MG63 (cell line): ENCODE results near the gene EFTUD2. TPM values are rescaled to one million over a fixed set of nuclear protein-coding genes. Genes with fewer than 3 reads are reported as not detected.

Experiments used
- DNase-seq: peaks from one replicate; pipeline ENCODE4 v3.0.0-alpha.2; 2020
- H3K27me3 ChIP-seq: fragments of 250-450 bp; sonication (Bioruptor Pico); 2 replicates; pipeline ENCODE4 v1.5.1; 2020; ENCODE audit warnings: mild to moderate bottlenecking, moderate library complexity
- H3K36me3 ChIP-seq: fragments of 250-450 bp; sonication (Bioruptor Pico); 2 replicates; pipeline ENCODE4 v1.5.1; 2020; ENCODE audit warnings: mild to moderate bottlenecking, moderate library complexity
- H3K4me3 ChIP-seq: fragments of 250-450 bp; sonication (Bioruptor Pico); 2 replicates; pipeline ENCODE4 v1.5.1; 2020; ENCODE audit warnings: mild to moderate bottlenecking, moderate library complexity
- H3K9me3 ChIP-seq: fragments of 250-450 bp; sonication (Bioruptor Pico); 2 replicates; pipeline ENCODE4 v1.5.1; 2020; ENCODE audit warnings: mild to moderate bottlenecking, moderate library complexity
- total RNA-seq: library from RNA; depleted of rRNA; stranded (reverse); fragments of >200 nt; shearing (Covaris generic); gene quantifications from 2 replicates; pipeline ENCODE4 v1.2.3, GENCODE V29; 2014; ENCODE audit warnings: low replicate concordance

Gene EFTUD2
- total RNA-seq, 1 experiment from 2014 or later = 156 TPM

DNA sequence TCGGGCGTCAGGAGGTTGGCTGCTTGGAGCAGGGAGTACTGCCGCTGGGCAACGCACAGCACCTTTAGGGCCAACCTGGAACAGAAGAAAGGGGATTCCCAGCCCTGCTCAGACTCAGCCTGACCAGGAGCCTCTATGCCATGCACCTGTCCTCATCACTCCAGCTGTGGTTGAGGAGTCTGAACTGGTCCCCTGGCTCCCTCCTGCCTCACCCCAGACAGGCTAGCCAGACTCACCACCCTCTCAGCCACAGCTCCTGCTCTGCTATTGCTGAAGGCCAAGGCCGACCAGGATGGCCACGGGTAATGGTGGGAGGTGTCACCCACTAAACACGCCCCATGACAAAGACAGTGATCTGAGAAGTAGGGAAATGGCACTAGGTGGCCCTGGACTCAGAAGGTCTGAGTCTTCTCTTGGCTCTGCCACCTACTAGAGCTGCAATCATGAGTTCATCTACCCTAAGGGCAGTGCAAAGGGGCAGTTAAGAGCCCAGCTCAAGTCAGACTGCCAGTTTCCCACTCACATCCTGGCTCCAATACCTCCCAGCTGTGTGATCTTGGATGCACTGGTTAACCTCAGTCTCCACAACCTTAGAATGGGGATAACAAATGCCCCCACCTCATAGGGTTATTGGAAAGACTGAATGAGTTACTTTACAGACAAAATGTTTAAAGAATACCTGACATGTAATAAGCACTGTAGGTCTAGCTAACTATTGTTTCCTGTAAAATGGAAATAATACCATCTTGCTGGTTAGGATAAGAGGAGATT lies 29.9 kb upstream of the EFTUD2 start:
- peaks cover 87% of the 10 kb centered on the region for H3K36me3 ChIP-seq

DNA sequence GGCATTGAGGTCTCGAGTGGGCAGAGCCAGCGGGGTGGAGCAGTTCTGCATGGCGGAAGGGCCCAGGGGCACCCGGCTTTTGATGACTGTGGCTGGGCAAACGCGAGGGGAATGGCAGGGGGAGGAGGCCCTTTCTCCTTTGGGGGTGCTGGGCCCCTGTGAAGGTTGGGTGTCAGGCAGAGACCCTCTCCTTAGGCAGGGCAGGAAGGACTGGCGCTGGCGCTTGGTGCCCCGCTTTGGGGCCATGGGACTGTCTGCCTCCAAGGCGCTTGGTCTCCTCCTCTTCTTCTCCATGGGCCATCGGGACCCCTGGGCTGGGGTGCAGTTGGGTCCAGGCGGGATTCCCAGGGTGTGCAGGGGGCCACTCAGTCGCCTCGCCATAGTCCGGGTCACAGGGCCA lies 28.9 kb upstream of the EFTUD2 start:
- no peak overlapping the region for H3K4me3 ChIP-seq
- H3K9me3 ChIP-seq = no peaks in the 10 kb centered on the region
- no peaks in the 10 kb centered on the region; the same call in 1 of the 2 replicates for H3K27me3 ChIP-seq
- peaks cover 77% of the 10 kb centered on the region for H3K36me3 ChIP-seq
- DNase-seq = no peak

More for the DNA sequence above, 29.9 kb upstream of the EFTUD2 start:
- no peaks in the 10 kb centered on the region for H3K9me3 ChIP-seq
- H3K27me3 ChIP-seq = no peaks in the 10 kb centered on the region; the same call in 1 of the 2 replicates
- DNase-seq = no peak
- no peak overlapping the region for H3K4me3 ChIP-seq

DNA sequence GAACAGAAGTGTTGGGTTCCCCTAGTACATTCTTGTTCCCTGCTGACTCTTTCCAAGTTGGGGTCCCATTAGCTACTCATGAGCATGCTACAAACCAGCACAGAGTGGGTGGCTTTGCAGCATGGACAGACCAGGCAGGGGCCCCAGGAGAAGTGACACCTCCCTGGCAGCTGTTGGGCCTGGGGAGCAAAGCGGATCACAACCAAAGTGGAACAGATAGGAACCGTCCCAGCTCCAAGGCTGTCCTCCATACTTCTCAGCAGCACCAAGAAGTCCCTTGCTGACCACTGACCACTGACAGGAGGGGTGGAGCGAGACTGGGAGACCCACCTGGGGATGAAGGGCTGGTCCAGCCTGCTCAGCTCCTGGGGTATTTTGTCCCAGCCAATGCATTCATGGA lies 28.5 kb upstream of the EFTUD2 start:
- no peaks in the 10 kb centered on the region; the same call in 1 of the 2 replicates for H3K27me3 ChIP-seq
- DNase-seq = no peak
- H3K36me3 ChIP-seq = peaks cover 73% of the 10 kb centered on the region
- no peak overlapping the region for H3K4me3 ChIP-seq
- H3K9me3 ChIP-seq = no peaks in the 10 kb centered on the region

DNA sequence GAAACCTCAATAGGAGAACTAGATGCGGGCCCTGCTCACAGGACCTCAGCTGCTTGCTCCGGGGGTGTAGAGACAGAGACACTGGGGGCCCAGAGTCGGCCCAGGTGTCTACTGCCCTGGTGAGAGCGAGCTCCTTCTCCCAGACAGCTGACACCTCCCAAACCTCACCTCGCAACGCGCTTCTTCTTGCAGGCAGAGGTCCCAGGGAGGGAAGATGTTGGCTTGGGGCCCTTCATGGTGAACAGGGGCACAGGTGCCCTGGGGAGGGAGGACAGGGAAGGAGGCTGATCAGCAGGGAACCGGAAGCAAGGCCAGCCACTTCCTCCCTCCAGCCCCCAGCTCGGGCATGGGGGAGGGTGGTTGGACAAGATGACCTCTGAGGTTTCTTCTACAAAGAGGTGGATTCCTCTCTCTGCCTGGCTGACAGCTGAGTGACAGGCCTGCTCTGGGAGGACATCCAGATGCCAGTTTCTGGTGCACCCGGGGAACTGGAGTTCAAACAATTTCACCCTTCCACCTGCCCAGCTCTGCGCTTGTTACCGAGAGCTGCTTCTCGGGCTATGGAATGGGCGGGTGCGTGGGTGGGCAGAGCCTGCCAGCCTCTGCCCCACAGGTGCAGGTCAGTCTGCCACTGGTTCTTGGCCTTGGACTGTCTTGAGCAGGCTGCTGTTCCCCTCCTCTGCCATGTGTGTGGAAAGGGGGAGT lies 27.7 kb upstream of the EFTUD2 start:
- DNase-seq = no peak
- no peak overlapping the region for H3K4me3 ChIP-seq
- H3K36me3 ChIP-seq = peaks cover 66% of the 10 kb centered on the region
- H3K27me3 ChIP-seq = no peaks in the 10 kb centered on the region; the same call in 1 of the 2 replicates
- H3K9me3 ChIP-seq = no peaks in the 10 kb centered on the region

DNA sequence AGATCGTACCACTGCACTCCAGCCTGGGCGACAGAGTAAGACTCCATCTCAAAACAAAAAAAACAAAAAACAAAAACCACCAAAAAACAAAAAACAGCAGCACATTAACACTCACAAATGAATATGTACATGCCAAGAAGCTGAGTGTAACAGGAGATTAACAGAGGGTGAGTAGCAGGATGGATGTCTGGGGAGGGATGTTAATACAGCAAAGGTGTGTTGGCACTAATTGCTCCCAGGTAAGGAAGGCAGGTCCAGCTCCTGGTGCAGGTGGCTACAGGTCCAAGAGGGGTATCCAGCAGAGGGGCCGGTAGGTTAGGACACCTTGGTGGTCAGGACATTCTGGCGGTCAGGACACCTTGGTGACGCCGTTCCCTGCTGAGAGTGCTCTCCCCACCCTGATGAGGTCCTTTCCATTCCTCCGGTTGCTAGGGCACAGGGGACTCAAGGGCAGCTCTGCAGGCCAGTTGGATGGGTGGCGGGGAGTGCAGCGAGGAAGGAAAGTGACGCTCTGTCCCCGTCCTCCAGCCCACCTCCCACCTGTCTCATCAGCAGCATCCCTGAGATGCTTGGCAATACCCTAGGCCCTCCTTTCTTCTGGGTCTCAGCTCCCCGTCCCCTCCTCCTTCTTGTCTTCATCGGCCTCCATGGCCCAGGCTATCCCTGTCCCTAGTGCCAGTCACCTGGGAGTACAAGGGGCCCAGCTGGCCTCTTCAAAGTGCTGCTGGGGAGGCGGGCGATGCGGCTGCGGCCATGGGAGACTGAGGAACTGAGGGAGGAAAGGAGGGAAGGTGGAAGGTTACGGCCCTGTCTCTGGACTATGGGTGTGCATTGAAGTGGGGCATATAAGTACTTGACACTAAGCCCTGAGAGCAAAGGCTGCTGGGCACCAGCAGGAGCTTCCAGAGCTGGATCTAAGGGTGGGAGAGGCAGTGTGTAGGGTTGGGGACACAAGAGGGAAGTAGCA lies 26.8 kb upstream of the EFTUD2 start:
- Histone ChIP-seq H3K4me3 (no peak overlapping the region), H3K9me3 (no peaks in the 10 kb centered on the region), H3K27me3 (no peaks in the 10 kb centered on the region; the same call in 1 of the 2 replicates), H3K36me3 (peaks cover 56% of the 10 kb centered on the region)
- DNase-seq = no peak

DNA sequence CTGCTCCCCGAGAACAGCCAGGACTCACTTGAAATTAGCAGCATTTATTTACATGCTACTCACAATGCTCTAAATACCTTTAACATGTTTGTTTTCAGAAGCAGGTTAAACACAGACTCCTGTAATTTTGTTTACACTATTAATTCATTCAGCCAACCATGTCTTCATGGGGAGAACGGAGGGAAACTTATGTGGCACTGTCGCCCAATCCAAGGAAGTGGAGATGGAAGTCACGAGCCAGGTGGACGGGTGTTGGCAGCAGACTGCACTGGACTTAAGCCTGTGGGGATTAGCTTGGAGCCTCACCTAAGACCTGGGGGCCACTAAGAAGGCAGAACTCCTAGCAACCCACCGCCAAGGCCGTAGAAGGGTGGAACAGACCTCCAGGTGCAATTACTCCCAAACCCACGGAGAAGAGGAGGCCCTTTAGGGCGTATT lies 24.9 kb upstream of the EFTUD2 start:
- Histone ChIP-seq H3K27me3 (no peaks in the 10 kb centered on the region; the same call in 1 of the 2 replicates), H3K9me3 (no peaks in the 10 kb centered on the region), H3K4me3 (no peak overlapping the region), H3K36me3 (peaks cover 37% of the 10 kb centered on the region)
- no peak for DNase-seq

DNA sequence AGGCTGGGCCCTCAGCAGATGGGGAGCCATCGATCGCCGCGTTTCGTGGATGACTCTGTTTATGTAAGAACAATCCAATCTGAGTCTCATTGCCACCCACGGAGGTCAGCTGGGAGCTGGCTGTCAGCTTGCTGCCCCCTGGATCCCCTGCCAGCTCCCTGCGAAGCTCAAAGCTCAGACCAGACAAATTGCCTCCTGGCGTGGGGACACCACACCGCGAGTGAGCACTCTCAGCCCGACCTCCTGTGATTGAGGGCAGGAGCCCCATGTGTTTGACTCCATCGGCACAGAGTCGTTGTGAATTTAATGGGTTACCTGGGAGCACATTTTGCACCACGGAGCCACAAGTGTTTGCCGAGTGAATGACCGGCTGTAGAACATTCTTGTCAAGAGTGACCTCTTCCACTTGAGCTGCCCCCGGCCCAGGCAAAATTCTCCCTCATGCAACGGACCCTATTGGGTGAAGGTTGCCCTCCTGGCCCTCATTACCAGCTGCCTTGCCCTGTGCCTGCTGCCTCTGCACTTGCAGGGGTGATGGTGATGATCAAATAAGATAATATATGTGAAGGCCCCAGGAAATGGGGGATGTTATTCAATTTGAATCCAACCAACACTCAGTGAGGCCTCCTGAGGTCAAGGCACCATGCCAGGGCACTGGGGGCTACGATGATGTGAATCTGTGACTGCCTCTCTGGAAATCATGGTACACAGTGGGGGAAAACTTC lies 23.7 kb upstream of the EFTUD2 start:
- no peaks in the 10 kb centered on the region for H3K9me3 ChIP-seq
- H3K4me3 ChIP-seq = no peak overlapping the region
- H3K27me3 ChIP-seq = no peaks in the 10 kb centered on the region; the same call in 1 of the 2 replicates
- peaks cover 25% of the 10 kb centered on the region for H3K36me3 ChIP-seq
- no peak for DNase-seq

DNA sequence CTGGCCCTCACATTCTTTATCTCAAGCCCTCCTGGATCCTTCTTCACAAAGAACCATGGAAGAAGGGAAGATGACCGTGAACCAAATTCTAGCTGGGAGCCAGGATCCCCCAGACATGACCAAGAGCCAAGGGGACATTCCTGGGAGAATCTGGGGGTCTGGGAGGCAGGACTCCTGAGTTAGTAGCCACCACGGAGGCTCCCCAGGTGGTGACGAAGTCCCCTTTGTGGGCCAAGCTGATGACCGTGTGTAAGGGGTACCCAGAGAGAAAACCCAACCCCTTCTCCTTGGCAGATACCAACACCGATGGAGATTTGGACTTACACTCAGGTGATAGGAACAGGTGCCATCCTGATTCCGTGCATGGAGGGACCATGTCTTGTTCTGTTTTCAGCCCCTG lies 22.9 kb upstream of the EFTUD2 start:
- no peaks in the 10 kb centered on the region for H3K9me3 ChIP-seq
- DNase-seq = no peak
- H3K4me3 ChIP-seq = no peak overlapping the region
- H3K27me3 ChIP-seq = no peaks in the 10 kb centered on the region; the same call in 1 of the 2 replicates
- peaks cover 17% of the 10 kb centered on the region for H3K36me3 ChIP-seq

DNA sequence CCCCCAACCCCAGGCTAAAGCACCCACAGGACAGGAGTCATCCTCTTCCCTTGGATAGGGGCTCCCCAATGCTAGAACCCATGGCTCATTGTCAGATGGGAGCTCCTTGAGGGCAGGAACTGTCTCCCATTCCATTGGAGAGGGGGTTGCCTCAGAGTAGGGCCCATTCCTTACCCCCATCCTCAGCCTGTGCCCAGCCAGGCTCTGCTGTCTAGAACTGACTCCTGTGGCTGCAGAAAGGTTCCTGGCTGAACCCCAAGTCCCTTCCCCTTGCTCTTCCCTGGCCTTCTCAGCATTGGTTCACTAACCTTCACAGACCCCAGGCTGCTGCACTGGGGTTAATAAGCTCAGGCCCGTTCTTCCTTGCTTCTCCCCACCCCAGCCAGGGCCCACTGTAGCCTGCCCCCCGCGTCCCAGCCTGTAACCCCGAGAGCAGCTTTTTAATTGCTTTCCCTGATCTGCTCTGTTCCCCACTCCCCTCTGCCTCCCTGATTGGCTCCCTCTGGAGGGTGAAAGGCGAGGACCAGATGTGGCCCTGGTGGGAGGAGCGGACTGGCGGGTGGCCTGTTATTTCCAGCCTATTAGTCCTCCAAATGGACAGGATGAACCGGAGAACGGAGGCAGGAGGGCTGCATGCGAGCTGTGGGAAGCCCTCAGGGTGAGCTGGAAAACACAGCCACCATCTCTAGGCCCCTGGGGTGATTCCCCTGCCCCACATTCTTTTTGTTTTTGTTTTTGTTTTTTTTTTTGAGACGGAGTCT lies 22.1 kb upstream of the EFTUD2 start:
- no peak overlapping the region for H3K4me3 ChIP-seq
- H3K27me3 ChIP-seq = no peaks in the 10 kb centered on the region; the same call in 1 of the 2 replicates
- no peaks in the 10 kb centered on the region for H3K9me3 ChIP-seq
- no peak for DNase-seq
- H3K36me3 ChIP-seq = peaks cover 9% of the 10 kb centered on the region

DNA sequence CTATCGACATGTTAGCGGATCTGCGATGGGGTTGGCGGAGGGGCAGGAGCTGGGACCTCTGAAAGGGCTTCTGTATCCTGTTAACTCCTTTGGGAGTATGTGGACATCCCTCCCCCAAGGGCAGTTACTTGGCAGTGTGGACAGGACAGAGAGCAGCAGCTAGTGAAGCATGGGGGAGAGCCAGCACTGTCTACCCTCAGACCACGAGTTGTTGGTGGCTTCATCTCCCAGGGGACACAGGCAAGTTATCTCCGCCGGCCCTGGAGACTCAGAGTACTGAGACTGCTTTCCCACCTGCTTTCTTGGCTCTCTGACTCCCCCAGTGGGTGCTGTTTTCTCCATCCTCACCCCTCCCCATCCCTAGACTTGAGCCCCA lies 21.3 kb upstream of the EFTUD2 start:
- DNase-seq = no peak
- H3K9me3 ChIP-seq = no peaks in the 10 kb centered on the region
- H3K4me3 ChIP-seq = no peak overlapping the region
- no peaks in the 10 kb centered on the region; the same call in 1 of the 2 replicates for H3K27me3 ChIP-seq
- H3K36me3 ChIP-seq = peaks cover 1% of the 10 kb centered on the region; the same call in 1 of the 2 replicates

DNA sequence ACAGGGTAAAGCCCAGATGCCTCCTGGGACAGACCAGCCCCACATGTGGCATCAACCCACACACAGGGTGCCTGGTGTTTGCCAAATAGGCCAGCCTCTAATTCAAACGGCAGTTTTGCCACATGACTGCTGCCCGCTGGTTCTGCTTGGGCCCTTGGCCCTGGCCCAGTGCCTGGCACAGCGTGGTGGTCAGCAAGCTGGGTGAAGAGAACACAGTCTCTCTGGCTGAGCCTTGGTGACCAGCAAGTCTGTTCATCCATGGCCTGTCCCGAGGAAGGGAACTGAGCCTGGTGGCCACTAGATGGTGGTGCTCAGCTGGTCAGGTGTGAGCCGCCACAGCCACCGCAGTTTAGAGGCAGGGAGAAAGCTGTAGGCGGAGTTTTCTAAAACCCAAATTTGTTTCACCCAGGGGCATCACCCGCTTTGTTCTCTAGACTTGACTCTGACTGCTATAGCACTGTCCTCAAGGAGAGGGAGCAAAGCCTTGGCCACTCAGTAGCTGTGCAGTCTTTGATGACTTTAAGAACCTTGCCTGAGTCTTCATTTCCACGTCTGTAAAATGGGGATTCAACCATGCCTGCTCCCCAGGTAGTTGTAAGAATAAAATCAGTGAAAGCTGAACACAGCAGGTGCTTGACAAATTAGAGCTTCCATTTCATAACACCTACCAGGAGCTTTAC lies 20.8 kb upstream of the EFTUD2 start:
- no peaks in the 10 kb centered on the region; the same call in 1 of the 2 replicates for H3K27me3 ChIP-seq
- no peak overlapping the region for H3K4me3 ChIP-seq
- H3K9me3 ChIP-seq = no peaks in the 10 kb centered on the region
- H3K36me3 ChIP-seq = no peaks in the 10 kb centered on the region
- DNase-seq = peak; percentile 79

DNA sequence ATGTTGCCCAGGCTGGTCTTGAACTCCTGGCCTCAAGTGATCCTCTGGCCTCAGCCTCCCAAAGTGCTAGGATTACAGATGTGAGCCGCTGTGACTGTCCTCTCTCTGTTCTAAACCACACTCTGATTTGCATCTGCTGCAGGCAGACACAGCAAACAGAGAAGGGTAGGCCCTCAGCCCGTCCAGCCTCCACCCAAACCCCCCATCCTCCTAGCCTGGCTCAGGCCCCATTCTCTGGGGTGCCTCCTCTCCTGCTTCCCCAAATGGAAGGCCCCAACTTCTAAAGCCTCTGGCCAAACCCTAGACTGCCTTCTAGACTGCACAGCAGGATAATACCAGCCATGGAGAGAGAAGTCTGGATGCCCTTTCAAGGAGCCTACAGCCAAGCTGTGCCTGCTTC lies 20.2 kb upstream of the EFTUD2 start:
- Histone ChIP-seq H3K9me3 (no peaks in the 10 kb centered on the region), H3K36me3 (no peaks in the 10 kb centered on the region), H3K4me3 (no peak overlapping the region), H3K27me3 (no peaks in the 10 kb centered on the region; the same call in 1 of the 2 replicates)
- DNase-seq = no peak

DNA sequence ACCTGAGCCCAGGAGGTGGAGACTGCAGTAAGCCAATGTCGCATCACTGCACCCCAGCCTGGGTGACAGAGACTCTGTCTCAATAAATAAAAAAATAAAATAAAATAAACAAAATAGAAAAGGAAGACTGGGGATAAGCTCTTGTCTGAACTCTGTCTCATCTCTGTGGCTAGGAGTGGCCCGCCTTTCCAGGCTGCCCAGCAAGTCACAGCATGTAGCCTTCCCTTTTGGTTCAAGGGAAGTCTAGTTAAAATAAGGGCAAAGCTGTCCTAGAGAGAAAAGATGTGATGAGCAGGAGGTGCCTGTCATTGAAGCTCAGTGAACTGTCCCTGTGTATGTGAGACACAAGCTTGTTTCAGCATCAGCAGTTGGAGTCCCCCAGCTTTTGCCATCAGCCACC lies 18.8 kb upstream of the EFTUD2 start:
- no peaks in the 10 kb centered on the region for H3K36me3 ChIP-seq
- no peak overlapping the region for H3K4me3 ChIP-seq
- no peak for DNase-seq
- H3K9me3 ChIP-seq = no peaks in the 10 kb centered on the region
- no peaks in the 10 kb centered on the region for H3K27me3 ChIP-seq

DNA sequence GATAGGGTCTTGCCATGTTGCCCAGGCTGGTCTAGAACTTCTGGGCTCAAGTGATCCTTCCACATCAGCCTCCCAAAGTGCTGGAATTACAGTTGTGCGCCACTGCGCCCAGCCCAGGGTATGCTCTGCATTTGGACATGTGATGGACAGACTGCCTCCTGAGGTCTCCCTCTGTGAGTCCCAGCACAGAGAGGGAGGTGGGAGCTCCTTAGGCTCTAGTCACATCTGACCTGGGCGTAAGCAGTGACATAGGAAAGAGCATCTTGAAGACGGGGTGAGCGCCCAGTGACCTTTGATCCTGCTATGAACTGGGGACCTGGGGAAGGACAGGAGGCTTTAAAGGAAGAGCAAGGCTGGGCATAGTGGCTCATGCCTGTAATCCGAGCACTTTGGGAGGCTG lies 18.2 kb upstream of the EFTUD2 start:
- no peak for DNase-seq
- H3K4me3 ChIP-seq = no peak overlapping the region
- no peaks in the 10 kb centered on the region for H3K27me3 ChIP-seq
- no peaks in the 10 kb centered on the region for H3K36me3 ChIP-seq
- no peaks in the 10 kb centered on the region for H3K9me3 ChIP-seq

DNA sequence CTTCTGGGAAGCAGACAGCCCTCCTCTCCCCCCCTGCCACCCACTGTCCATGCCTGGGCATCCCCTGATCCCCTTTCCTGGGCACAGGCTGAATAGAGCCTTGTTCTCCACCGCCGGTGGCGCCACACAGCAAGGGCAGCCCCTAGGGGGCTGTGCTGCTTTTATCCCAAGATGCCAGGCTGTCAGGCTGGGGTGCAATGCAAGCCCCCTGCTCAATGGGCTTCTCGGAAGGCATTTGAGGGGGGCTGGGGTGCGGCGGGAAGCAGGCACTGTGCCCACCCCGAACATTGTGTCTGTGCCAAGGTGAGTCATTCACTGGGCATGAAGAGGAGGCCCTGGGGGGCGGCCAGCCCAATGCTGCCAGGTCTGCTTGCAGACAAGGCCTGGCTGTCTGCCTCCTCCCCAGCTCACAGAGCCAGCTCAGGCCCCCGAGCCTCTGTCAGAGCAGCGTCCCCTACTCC lies 17.6 kb upstream of the EFTUD2 start:
- DNase-seq = peak; percentile 88
- no peaks in the 10 kb centered on the region for H3K36me3 ChIP-seq
- H3K9me3 ChIP-seq = no peaks in the 10 kb centered on the region
- H3K4me3 ChIP-seq = no peak overlapping the region
- H3K27me3 ChIP-seq = no peaks in the 10 kb centered on the region
